ENCODE data around the gene SPATA13. TPM values are rescaled to one million over a fixed set of nuclear protein-coding genes. Genes with fewer than 3 reads are reported as not detected.

Gene SPATA13
- total RNA-seq, 1 experiment from 2014 or later = 43.0 TPM

GRCh38 chr13:24234200-24234915 lies 73.8 kb downstream of the SPATA13 start:
- no peak overlapping the region for H3K4me3 ChIP-seq (ENCODE audit: low read length)
- TF ChIP-seq CTCF (conservative IDR thresholded peaks at IDR 0.05; ENCODE audit: low read depth, low read length) = no peak
- TF ChIP-seq EZH2 (IDR thresholded peaks at IDR 0.05; ENCODE audit: low read length, unreplicated experiment) = no peak
- no peak for TF ChIP-seq EZH2phosphoT487 (IDR thresholded peaks at IDR 0.05; ENCODE audit: borderline replicate concordance, low read length)
- H3K9ac ChIP-seq (ENCODE audit: low read length) = no peak overlapping the region
- intact Hi-C loops (cut with micrococcal nuclease) = no loop called here
- no peaks in the 10 kb centered on the region for H3K9me2 ChIP-seq (replicated peaks; ENCODE audit: low read length)
- ATAC-seq (no peak), DNase-seq (no peak)
- H3K36me3 ChIP-seq (ENCODE audit: low read depth, low read length) = no peaks in the 10 kb centered on the region
- no TSS peak for BruUV-seq (replicated peaks)
- no peak overlapping the region for H3K4me2 ChIP-seq (ENCODE audit: low read length)
- H3K79me2 ChIP-seq (ENCODE audit: low read length) = peaks cover 17% of the 10 kb centered on the region
- ChIA-PET POLR2A (ENCODE audit: unreplicated experiment) (no interaction called here), CTCF (no interaction called here)
- H3K27me3 ChIP-seq (ENCODE audit: low read length) = no peaks in the 10 kb centered on the region
- H3F3A ChIP-seq (ENCODE audit: low read length, unreplicated experiment) = no peaks in the 10 kb centered on the region
- H3K9me3 ChIP-seq (ENCODE audit: low read length) = no peaks in the 10 kb centered on the region
- H2AFZ ChIP-seq (ENCODE audit: low read length) = no peak overlapping the region
- peaks cover 10% of the 10 kb centered on the region for H3K4me1 ChIP-seq (ENCODE audit: insufficient read depth, low read length)
- no peak overlapping the region for H3K27ac ChIP-seq (ENCODE audit: low read length)
- H4K20me1 ChIP-seq (ENCODE audit: low read length) = no peaks in the 10 kb centered on the region

- intact Hi-C loops (cut with micrococcal nuclease) = no loop called here
- Histone ChIP-seq H3K4me3 (ENCODE audit: low read length) (no peak overlapping the region), H3F3A (ENCODE audit: low read length, unreplicated experiment) (no peaks in the 10 kb centered on the region), H2AFZ (ENCODE audit: low read length) (no peak overlapping the region), H3K4me1 (ENCODE audit: insufficient read depth, low read length) (no peaks in the 10 kb centered on the region), H3K9ac (ENCODE audit: low read length) (no peak overlapping the region), H3K79me2 (ENCODE audit: low read length) (peaks cover 12% of the 10 kb centered on the region; the same call in 1 of the 2 replicates), H3K9me2 (replicated peaks; ENCODE audit: low read length) (no peaks in the 10 kb centered on the region), H3K4me2 (ENCODE audit: low read length) (no peak overlapping the region), H4K20me1 (ENCODE audit: low read length) (no peaks in the 10 kb centered on the region), H3K9me3 (ENCODE audit: low read length) (no peaks in the 10 kb centered on the region), H3K27me3 (ENCODE audit: low read length) (no peaks in the 10 kb centered on the region), H3K27ac (ENCODE audit: low read length) (no peak overlapping the region), H3K36me3 (ENCODE audit: low read depth, low read length) (no peaks in the 10 kb centered on the region)
- no peak for DNase-seq
- POLR2A ChIA-PET (ENCODE audit: unreplicated experiment) = no interaction called here
- CTCF ChIA-PET = no interaction called here
- TF ChIP-seq EZH2 (IDR thresholded peaks at IDR 0.05; ENCODE audit: low read length, unreplicated experiment) (no peak), CTCF (conservative IDR thresholded peaks at IDR 0.05; ENCODE audit: low read depth, low read length) (no peak)
- ATAC-seq = no peak
- no TSS peak for BruUV-seq (replicated peaks)
Measured at GRCh38 chr13:24237356-24237755, 76.8 kb downstream of the SPATA13 start.

- CTCF ChIA-PET = no interaction called here
- no peaks in the 10 kb centered on the region for H3K4me1 ChIP-seq (ENCODE audit: insufficient read depth, low read length)
- intact Hi-C loops (cut with micrococcal nuclease) = no loop called here
- no peak for TF ChIP-seq CTCF (conservative IDR thresholded peaks at IDR 0.05; ENCODE audit: low read depth, low read length)
- no peak for TF ChIP-seq EZH2 (IDR thresholded peaks at IDR 0.05; ENCODE audit: low read length, unreplicated experiment)
- TF ChIP-seq EZH2phosphoT487 (IDR thresholded peaks at IDR 0.05; ENCODE audit: borderline replicate concordance, low read length) = no peak
- H3K9ac ChIP-seq (ENCODE audit: low read length) = no peak overlapping the region
- BruUV-seq (replicated peaks) = no TSS peak
- no peak overlapping the region for H2AFZ ChIP-seq (ENCODE audit: low read length)
- H3K4me2 ChIP-seq (ENCODE audit: low read length) = no peak overlapping the region
- no peak overlapping the region for H3K27ac ChIP-seq (ENCODE audit: low read length)
- H3K27me3 ChIP-seq (ENCODE audit: low read length) = no peaks in the 10 kb centered on the region
- POLR2A ChIA-PET (ENCODE audit: unreplicated experiment) = no interaction called here
- H3K4me3 ChIP-seq (ENCODE audit: low read length) = no peak overlapping the region
- H3K9me2 ChIP-seq (replicated peaks; ENCODE audit: low read length) = no peaks in the 10 kb centered on the region
- H4K20me1 ChIP-seq (ENCODE audit: low read length) = no peaks in the 10 kb centered on the region
- DNase-seq (no peak), ATAC-seq (no peak)
- H3F3A ChIP-seq (ENCODE audit: low read length, unreplicated experiment) = no peaks in the 10 kb centered on the region
- peaks cover 5% of the 10 kb centered on the region; the same call in 1 of the 2 replicates for H3K79me2 ChIP-seq (ENCODE audit: low read length)
- no peaks in the 10 kb centered on the region for H3K9me3 ChIP-seq (ENCODE audit: low read length)
- no peaks in the 10 kb centered on the region for H3K36me3 ChIP-seq (ENCODE audit: low read depth, low read length)
Measured at GRCh38 chr13:24241336-24241735, 80.8 kb downstream of the SPATA13 start.

Data from PC-3 (cell line).